Measurements from ENCODE around the gene ZNF138.
A peak's percentile ranks its signal among the peaks of the same experiment; 100 is the strongest.

Gene ZNF138

GRCh38 chr7:64876792-64877713, 82.8 kb downstream of the ZNF138 start:
- peak; percentile 77 for DNase-seq

GRCh38 chr7:64877714-64878610, 83.7 kb downstream of the ZNF138 start:
- no peak for DNase-seq

DNA sequence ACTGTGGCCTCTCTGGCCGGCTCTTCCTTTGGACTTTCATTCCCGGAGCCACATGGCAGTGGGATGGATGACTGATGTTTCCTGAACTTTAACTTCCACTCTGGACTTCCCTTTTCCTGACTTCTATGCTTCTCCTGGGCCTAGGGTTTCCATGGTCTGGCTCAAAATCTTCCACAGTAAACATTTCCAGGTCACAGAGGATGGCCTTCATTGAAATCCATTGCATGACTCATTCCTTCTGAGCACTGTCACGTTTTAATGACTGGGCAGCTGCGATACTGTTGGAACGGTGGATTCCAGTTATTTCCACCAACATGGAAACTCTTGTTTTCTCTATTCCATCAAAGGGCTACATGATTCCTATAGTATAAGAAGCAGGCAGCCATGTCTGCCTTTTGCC, 84.5 kb downstream of the ZNF138 start:
- no peak for DNase-seq

DNA sequence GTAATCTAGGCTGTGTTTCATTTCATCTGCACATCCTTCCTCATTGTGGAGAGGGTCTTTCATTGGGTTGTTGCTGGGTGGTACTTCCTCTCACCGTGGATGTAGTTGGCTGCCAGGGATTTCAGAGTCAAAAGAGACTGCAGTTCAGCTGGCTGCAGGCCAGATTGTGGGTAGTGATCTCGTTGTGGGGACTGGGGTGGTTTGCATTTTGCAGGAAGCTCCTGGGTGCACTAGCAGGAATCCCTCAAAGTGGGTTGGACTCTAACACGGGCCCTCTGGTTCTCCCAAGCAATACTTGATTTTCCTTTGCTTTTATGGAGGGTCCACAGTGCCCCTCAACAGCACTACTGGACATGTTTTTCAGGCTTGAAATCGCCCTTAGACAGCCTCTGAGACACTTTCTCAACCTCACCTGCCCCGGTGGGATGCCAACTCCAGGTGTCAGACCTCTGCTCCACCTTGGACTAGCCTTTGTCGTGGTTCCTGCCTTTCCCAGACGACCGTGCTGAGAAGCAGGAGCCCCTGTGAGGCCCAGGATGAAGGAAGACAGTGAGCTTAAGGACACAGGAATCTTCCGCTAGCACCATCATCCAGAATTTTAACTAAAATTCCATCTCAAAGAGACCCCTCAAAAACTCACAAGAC, 85.0 kb downstream of the ZNF138 start:
- DNase-seq, result no peak

DNA sequence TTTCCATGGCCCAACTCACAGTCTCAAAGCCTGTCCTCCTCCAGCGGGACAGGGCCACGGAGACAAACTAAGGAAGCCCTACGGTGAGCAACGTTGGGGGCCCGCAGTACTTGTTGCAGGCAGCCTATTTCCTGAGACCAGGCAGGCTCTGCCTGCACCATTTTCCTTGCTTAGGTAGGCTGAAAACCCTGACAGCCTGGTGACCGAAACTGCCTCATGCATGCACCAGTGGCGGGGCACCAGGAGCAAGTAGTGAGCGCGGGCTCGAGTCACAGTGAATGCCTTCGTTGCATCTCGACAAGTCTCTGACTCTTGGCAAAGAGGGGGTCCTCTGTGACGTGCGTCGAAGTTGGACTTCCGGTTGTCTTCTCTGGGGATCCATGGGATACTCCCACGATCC, 85.6 kb downstream of the ZNF138 start:
- no peak for DNase-seq

GRCh38 chr7:64880322-64881297, 86.4 kb downstream of the ZNF138 start:
- DNase-seq, result no peak

- no peak for DNase-seq
These were observed 87.4 kb downstream of the ZNF138 start for GRCh38 chr7:64881461-64882287.

DNA sequence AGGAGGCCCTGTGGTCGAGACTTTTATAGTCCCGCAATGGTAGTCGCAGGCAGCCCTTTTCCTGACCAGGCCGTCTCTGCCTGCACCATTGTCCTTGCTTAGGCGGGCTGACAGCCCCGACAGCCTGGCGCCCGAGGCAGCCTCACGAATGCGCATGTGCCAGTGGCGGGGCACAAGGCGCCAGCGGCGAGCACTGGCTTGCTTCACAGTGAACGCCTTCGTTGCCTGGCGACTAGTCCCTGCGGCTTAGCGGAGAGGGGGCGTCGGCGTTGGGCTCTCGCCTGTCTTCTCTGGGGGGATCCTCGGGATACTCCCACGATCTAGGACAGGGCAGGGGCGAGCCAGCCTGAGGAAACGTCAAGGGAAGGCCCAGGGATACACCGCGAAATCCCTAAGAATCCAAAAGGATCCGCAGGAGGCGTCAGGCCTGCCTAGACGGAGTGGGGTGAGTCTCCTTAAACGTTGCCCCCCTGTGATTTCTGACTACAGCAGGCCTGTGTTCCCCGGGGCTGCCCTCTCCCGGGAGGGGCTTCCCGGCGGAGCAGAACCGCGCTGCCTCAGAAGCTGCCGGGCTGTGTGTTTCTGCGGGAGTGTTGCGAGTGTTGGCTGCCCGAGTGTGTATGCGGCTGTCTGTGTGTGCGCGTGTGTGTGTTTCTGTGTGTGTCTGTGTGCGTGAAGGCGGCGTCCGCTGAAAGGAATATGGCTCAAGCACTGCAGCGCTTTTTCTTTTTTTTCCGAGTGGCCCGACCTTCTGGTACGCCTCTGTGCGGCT, 88.3 kb downstream of the ZNF138 start:
- DNase-seq, result no peak
